B cell (primary cell): ENCODE results near the gene CTPS2. TPM values are rescaled to one million over a fixed set of nuclear protein-coding genes. Genes with fewer than 3 reads are reported as not detected.

ENCODE experiments used
- ATAC-seq: fragments of 200-7000 bp; cut with Tn5 transposase; one replicate; pipeline ENCODE4 v1.10.0; 2021; ENCODE audit warnings: low read depth, mild to moderate bottlenecking, moderate number of reproducible peaks, moderate library complexity
- CTCF ChIA-PET: fragments of 350-600 bp; sonication (Branson Sonifier 250); formaldehyde crosslinking; loops from one replicate; lab custom pipeline; 2021; ENCODE audit warnings: antibody characterized with exemption, inconsistent platforms; lab: Charles Lee
- POLR2A ChIA-PET: fragments of 350-600 bp; sonication (Branson Sonifier 250); formaldehyde crosslinking; loops from one replicate; lab custom pipeline; 2021; ENCODE audit warnings: antibody characterized with exemption; lab: Charles Lee
- DNase-seq: peaks from one replicate; pipeline ENCODE4 v3.0.0; 2013
- H2AFZ ChIP-seq: 2 replicates; pipeline ENCODE4 v1.6.1; 2012; ENCODE audit warnings: mild to moderate bottlenecking, low read depth, low read length; ENCODE audit not compliant: insufficient read depth, poor library complexity, severe bottlenecking
- H3K27ac ChIP-seq, 2 donors: 1 replicate in 1 of 2; 2 replicates in 1 of 2; pipeline ENCODE4 v1.5.1; 2012 to 2013; ENCODE audit warnings: low read length in 2 of 2, mild to moderate bottlenecking in 2 of 2, moderate library complexity in 1 of 2
- H3K27me3 ChIP-seq, 4 experiments: fragments of 200-600 bp in 1 of 4; sonication (generic) in 1 of 4; replicated peaks in 1 of 4; 1 replicate in 2 of 4; 2 replicates in 2 of 4; pipeline versions ENCODE4 v1.6.1 to v1.7.0; 2013 to 2016; ENCODE audit warnings: low read length in 3 of 4, mild to moderate bottlenecking in 2 of 4, mixed read lengths in 1 of 4, moderate library complexity in 1 of 4; ENCODE audit not compliant: insufficient read depth in 4 of 4, control insufficient read depth in 3 of 4; ENCODE audit errors: control extremely low read depth in 1 of 4
- H3K36me3 ChIP-seq, 2 experiments: replicated peaks in 1 of 2; 1 replicate in 1 of 2; 2 replicates in 1 of 2; pipeline versions ENCODE4 v1.6.1 to v1.7.1; 2013; ENCODE audit warnings: low read length in 1 of 2; ENCODE audit not compliant: insufficient read depth in 2 of 2, control insufficient read depth in 1 of 2; ENCODE audit errors: control extremely low read depth in 1 of 2, extremely low read depth in 1 of 2
- H3K4me1 ChIP-seq, 2 donors: fragments of 200-600 bp in 1 of 2; sonication (generic) in 1 of 2; 1 replicate in 1 of 2; 2 replicates in 1 of 2; pipeline versions ENCODE4 v1.5.1 to v1.6.1; 2013 to 2017; ENCODE audit warnings: low read length in 2 of 2; ENCODE audit not compliant: control insufficient read depth in 2 of 2, insufficient read depth in 2 of 2
- H3K4me2 ChIP-seq: replicated peaks from 2 replicates; pipeline ENCODE3; 2012; ENCODE audit warnings: mild to moderate bottlenecking, low read depth, low read length; ENCODE audit not compliant: poor library complexity, severe bottlenecking
- H3K4me3 ChIP-seq, 5 experiments: fragments of 200-600 bp in 1 of 5; sonication (generic) in 1 of 5; 1 replicate in 3 of 5; 2 replicates in 2 of 5; pipeline versions ENCODE4 v1.5.1 to v1.7.0; 2011 to 2016; ENCODE audit warnings: low read length in 4 of 5, mild to moderate bottlenecking in 4 of 5, low read depth in 2 of 5, control low read depth in 1 of 5, moderate library complexity in 1 of 5; ENCODE audit not compliant: insufficient read depth in 1 of 5; ENCODE audit errors: control extremely low read depth in 1 of 5, extremely low read depth in 1 of 5
- H3K79me2 ChIP-seq: fragments of 200-600 bp; sonication (generic); one replicate; pipeline ENCODE4 v1.6.0; 2016; ENCODE audit warnings: low read length; ENCODE audit not compliant: control insufficient read depth, insufficient read depth
- H3K9ac ChIP-seq: fragments of 200-600 bp; sonication (generic); 2 replicates; pipeline ENCODE4 v1.6.1; 2017; ENCODE audit warnings: mild to moderate bottlenecking, low read length, moderate library complexity
- H3K9me3 ChIP-seq, 3 donors: one replicate each; pipeline versions ENCODE4 v1.6.1 to v1.7.1; 2013; ENCODE audit warnings: low read length in 2 of 3; ENCODE audit not compliant: control insufficient read depth in 2 of 3, insufficient read depth in 1 of 3; ENCODE audit errors: control extremely low read depth in 1 of 3
- H4K20me1 ChIP-seq: 2 replicates; pipeline ENCODE4 v1.6.0; 2012; ENCODE audit warnings: mild to moderate bottlenecking, low read length; ENCODE audit not compliant: insufficient read depth, control insufficient read depth, poor library complexity, severe bottlenecking
- H3K27ac Mint-ChIP-seq: one replicate; pipeline ENCODE4 v1.8.0; 2021; ENCODE audit warnings: mixed read lengths
- H3K27me3 Mint-ChIP-seq: one replicate; pipeline ENCODE4 v1.8.0; 2021; ENCODE audit warnings: mixed read lengths
- H3K4me1 Mint-ChIP-seq: one replicate; pipeline ENCODE4 v1.8.0; 2021; ENCODE audit warnings: mixed read lengths
- H3K4me3 Mint-ChIP-seq: one replicate; pipeline ENCODE4 v1.8.0; 2021; ENCODE audit warnings: mixed read lengths
- H3K9me3 Mint-ChIP-seq: one replicate; pipeline ENCODE4 v1.8.0; 2022; ENCODE audit warnings: mixed read lengths; ENCODE audit not compliant: insufficient read depth
- CTCF ChIP-seq: fragments of 200-600 bp; IDR thresholded peaks from one replicate; pipeline ENCODE4 v1.8.0; 2022; ENCODE audit warnings: antibody characterized with exemption, mild to moderate bottlenecking
- EZH2 ChIP-seq: IDR thresholded peaks from 2 replicates; pipeline ENCODE4 v1.6.1; 2012; ENCODE audit warnings: borderline replicate concordance, low read depth, mild to moderate bottlenecking, moderate library complexity, low read length; ENCODE audit not compliant: insufficient read depth, poor library complexity, severe bottlenecking
- WGBS: methylation state at CpG from one replicate; pipeline ENCODE4 v1.1.5; 2013; ENCODE audit warnings: missing lambda C conversion rate; ENCODE audit not compliant: insufficient coverage; 5-methylcytosine and 5-hydroxymethylcytosine counted together
- intact Hi-C: fragments of 100-400 bp; cut with micrococcal nuclease; formaldehyde crosslinking; loops from one replicate; pipeline ENCODE4 v1.10.0; 2022
- polyA plus RNA-seq: library from polyadenylated mRNA; depleted of rRNA; stranded (reverse); fragments of >200 nt; gene quantifications from 2 replicates; pipeline ENCODE4 v1.2.3, GENCODE V29; 2012
- total RNA-seq, 2 donors: library from RNA; stranded (reverse); fragments of 120-200 nt in 1 of 2; gene quantifications; 1 replicate in 1 of 2; 2 replicates in 1 of 2; pipeline versions ENCODE4 v1.2.3 to v1.2.4, GENCODE V29; 2013 to 2022

Gene CTPS2
- total and polyA plus RNA-seq, 2 donors (not counting 1 experiment from before 2014, with no cell fraction given) = 2.5 to 11.7 TPM

GRCh38 chrX:16737024-16737423 is 24.6 kb upstream of the CTPS2 start:
- Mint-ChIP-seq H3K9me3 (no peaks in the 10 kb centered on the region), H3K4me1 (peaks cover 1% of the 10 kb centered on the region), H3K27ac (no peak overlapping the region), H3K4me3 (no peak overlapping the region), H3K27me3 (no peaks in the 10 kb centered on the region)
- ChIA-PET CTCF (no interaction called here), POLR2A (no interaction called here)
- 100% methylated on average over 1 of the region's 5 CpGs for WGBS
- no peak for TF ChIP-seq EZH2
- TF ChIP-seq CTCF = no peak
- Histone ChIP-seq H3K9me3 (no peaks in the 10 kb centered on the region), H4K20me1 (no peaks in the 10 kb centered on the region), H3K9ac (no peak overlapping the region), H3K79me2 (no peaks in the 10 kb centered on the region), H3K4me1 (no peaks in the 10 kb centered on the region), H2AFZ (no peak overlapping the region), H3K27ac (no peak overlapping the region), H3K4me2 (no peak overlapping the region), H3K4me3 (no peak overlapping the region), H3K27me3 (no peaks in the 10 kb centered on the region), H3K36me3 (peaks cover 2 to 11% of the 10 kb centered on the region in 2 experiments)
- intact Hi-C loops = no loop called here
- ATAC-seq = no peak
- no peak for DNase-seq

- peaks cover 0 to 9% of the 10 kb centered on the region in 2 experiments for H3K36me3 ChIP-seq
These were observed 20.5 kb upstream of the CTPS2 start for GRCh38 chrX:16733013-16733412.

More at GRCh38 chrX:16733013-16733412, 20.5 kb upstream of the CTPS2 start:
- Histone ChIP-seq H3K27me3 (no peaks in the 10 kb centered on the region), H3K79me2 (peaks cover 10% of the 10 kb centered on the region), H4K20me1 (peaks cover 4% of the 10 kb centered on the region), H3K4me3 (no peak overlapping the region), H3K9me3 (no peaks in the 10 kb centered on the region), H3K4me1 (no peaks in the 10 kb centered on the region), H2AFZ (no peak overlapping the region), H3K4me2 (no peak overlapping the region), H3K27ac (no peak overlapping the region), H3K9ac (no peak overlapping the region)
- no peak for TF ChIP-seq EZH2
- TF ChIP-seq CTCF = no peak
- Mint-ChIP-seq H3K9me3 (no peaks in the 10 kb centered on the region), H3K27me3 (no peaks in the 10 kb centered on the region), H3K27ac (no peak overlapping the region), H3K4me1 (peaks cover 1% of the 10 kb centered on the region), H3K4me3 (no peak overlapping the region)
- intact Hi-C loops = no loop called here
- POLR2A ChIA-PET = no interaction called here
- DNase-seq (no peak), ATAC-seq (no peak)
- CTCF ChIA-PET = no interaction called here
